Gastrocnemius medialis (tissue), 4 donors: ENCODE results near the gene CFAP53.

Experiments used
- CTCF ChIP-seq, 5 experiments: fragments of 450-650 bp in 3 of 5; fragments of 200-600 bp in 2 of 5; sonication (generic) in 2 of 5; IDR thresholded peaks in 4 of 5; conservative IDR thresholded peaks in 1 of 5; 1 replicate in 4 of 5; 2 replicates in 1 of 5; pipeline ENCODE4 v1.5.1; 2016 to 2019; ENCODE audit warnings: antibody characterized with exemption in 5 of 5, mild to moderate bottlenecking in 3 of 5, moderate library complexity in 3 of 5
- POLR2A ChIP-seq, 2 donors: fragments of 450-650 bp; IDR thresholded peaks; one replicate each; pipeline ENCODE4 v1.6.1; 2017; ENCODE audit warnings: antibody characterized with exemption in 2 of 2, mild to moderate bottlenecking in 2 of 2, moderate library complexity in 2 of 2

GRCh38 chr18:50287028-50287440, 20.7 kb upstream of the CFAP53 start:
- TF ChIP-seq CTCF (IDR thresholded peaks at IDR 0.05 in 4 of 5, conservative IDR thresholded peaks at IDR 0.05 in 1 of 5), result no peak
- no peak for TF ChIP-seq POLR2A (IDR thresholded peaks at IDR 0.05)
